A549 treated with AZD9567 at 1 μM for 4 hours (cell line): ENCODE measurements around the gene OR2T8. TPM values are rescaled to one million over a fixed set of nuclear protein-coding genes. Genes with fewer than 3 reads are reported as not detected.

Source experiments
- total RNA-seq: library from RNA; stranded (reverse); fragments of 200-300 nt; extraction: Qiagen RNA extraction; gene quantifications from 5 replicates; pipeline ENCODE4 v1.2.3, GENCODE V29; 2022; ENCODE audit not compliant: insufficient read depth

OR2T8 gene, protein sequence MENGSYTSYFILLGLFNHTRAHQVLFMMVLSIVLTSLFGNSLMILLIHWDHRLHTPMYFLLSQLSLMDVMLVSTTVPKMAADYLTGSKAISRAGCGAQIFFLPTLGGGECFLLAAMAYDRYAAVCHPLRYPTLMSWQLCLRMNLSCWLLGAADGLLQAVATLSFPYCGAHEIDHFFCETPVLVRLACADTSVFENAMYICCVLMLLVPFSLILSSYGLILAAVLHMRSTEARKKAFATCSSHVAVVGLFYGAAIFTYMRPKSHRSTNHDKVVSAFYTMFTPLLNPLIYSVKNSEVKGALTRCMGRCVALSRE
- total RNA-seq: not detected in 5 replicates

DNA sequence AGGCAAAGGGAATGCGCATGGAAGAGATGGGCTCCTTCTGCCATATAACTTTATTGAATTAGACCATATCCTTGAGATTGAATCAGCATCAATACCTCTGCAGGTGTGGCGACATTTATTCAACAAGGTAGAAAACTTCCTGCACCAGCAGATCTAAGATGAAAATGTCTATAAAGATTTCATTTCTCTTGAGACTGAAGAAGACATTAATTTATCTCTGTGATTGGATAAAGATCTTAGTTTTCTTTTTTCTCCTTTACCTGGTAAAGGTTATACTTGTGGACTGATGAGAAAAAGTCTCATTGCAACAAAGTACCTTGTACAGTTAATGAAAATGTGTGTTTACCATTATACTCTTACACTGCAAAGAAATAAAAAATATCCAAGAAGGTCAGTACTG is at the start of gene OR2T8:
Gene OR2T8, plus strand, starts transcription at position 301 of the 400 bp plus-strand sequence. CDS start 766 bp downstream, outside the sequence.

DNA sequence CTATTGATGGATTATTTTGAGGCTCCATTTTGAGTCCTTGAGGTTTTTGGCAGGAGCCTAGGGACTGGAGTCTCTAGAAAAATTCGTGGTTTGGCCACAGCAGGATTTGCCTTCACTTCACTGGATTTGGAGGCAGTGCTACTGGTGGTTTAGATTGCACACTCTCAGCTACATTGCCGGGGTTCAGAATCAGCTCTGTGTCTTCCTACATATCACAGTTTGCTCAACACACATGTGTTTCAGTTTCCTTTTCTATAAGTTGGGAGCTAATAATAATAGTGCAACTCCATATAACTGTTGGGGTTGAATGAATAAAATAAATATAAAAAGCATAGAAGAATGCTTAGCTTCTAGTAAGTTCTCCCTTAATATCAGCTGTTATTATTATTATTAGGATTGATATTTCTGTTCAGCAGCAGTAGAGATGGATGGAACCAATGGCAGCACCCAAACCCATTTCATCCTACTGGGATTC is 24.9 kb upstream of the OR2T8 start, which contains the start of gene OR2W3:
Gene OR2W3, plus strand, starts transcription at position 425 of the 475 bp plus-strand sequence. Its CDS starts 0 bp downstream, at position 425.

DNA sequence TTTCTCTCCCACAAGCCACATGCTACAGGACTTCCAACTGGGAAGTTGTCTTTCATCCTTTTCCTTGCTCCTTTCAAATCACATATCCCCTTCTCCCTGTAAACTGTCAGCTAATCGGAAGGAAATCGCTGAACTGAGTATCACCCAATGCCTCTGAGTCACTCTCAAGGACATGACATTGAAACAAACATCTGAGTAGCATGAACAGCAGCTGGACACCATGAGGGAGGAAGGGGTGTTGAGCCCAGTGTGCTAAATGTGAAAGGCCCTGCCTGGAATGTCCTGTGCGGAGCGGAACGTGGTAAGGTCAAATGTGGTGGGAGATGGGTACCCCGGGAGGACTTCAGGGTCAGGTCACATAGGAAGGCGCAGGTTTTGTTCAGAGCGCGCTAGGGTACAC is 4.8 kb downstream of the OR2T8 start, which contains the start of gene OR2AJ1:
Gene OR2AJ1, plus strand, starts transcription at position 22 of the 400 bp plus-strand sequence. CDS start 8,880 bp downstream, outside the sequence.

DNA sequence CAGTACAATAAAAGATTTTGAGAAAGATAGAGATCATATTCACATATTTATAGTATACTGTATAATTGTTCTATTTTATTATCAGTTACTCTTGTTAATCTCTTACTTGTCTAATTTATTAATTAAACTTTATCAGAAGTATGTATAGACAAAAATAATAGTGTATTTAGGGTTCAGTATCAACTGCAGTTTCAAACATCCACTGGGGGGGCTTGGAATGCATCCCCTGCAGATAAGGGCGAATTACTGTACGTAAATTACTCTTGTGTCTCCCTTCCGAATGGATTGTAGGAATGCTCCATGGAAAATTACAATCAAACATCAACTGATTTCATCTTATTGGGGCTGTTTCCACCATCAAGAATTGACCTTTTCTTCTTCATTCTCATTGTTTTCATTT is 28.5 kb downstream of the OR2T8 start, which contains the start of gene OR2L8:
Gene OR2L8, plus strand, starts transcription at position 301 of the 400 bp plus-strand sequence. Its CDS starts 0 bp downstream, at position 301.

DNA sequence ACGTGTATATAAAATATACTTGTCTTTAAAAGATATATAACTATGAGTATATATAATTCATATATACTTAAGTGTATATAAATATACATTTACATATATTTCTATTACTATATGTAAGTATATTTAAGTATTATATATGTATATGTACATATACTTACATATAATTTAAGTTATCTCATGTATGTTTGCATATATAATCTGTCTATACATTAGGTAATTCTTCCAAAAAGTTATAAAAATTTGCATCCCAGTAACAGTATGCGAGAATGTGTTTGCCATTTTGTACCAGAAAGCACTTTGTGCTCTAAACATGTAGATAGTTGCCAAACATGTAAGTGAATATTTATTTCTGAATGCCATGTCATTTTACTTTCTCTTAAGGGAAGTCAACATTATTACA is 44.9 kb downstream of the OR2T8 start, which contains the start of gene OR2AK2:
Gene OR2AK2, plus strand, starts transcription at position 301 of the 400 bp plus-strand sequence. CDS start 144 bp downstream, outside the sequence.

Other genes with a start within 250 kb of the OR2T8 start
- not detected in 5 replicates for gene OR13G1, start 240.5 kb upstream of the OR2T8 start, total RNA-seq
- not detected in 5 replicates for gene OR6F1, start 203.6 kb upstream of the OR2T8 start, total RNA-seq
- gene OR14K1, start 181.6 kb upstream of the OR2T8 start, total RNA-seq: not detected in 5 replicates
- gene OR14A2, start 172.1 kb upstream of the OR2T8 start, total RNA-seq: not detected in 5 replicates
- not detected in 5 replicates for gene OR1C1, start 159.7 kb upstream of the OR2T8 start, total RNA-seq
- not detected in 5 replicates for gene OR14A16, start 96.1 kb upstream of the OR2T8 start, total RNA-seq
- gene OR11L1, start 78.4 kb upstream of the OR2T8 start, total RNA-seq: not detected in 5 replicates
- gene TRIM58, start 63.1 kb upstream of the OR2T8 start, total RNA-seq: not detected in 5 replicates
- not detected in 5 replicates for gene OR2W3, start 24.7 kb upstream of the OR2T8 start, total RNA-seq
- gene OR2AJ1, start 4.6 kb downstream of the OR2T8 start, total RNA-seq: not detected in 5 replicates
- gene OR2L8, start 28.6 kb downstream of the OR2T8 start, total RNA-seq: not detected in 5 replicates
- not detected in 5 replicates for gene OR2AK2, start 45.0 kb downstream of the OR2T8 start, total RNA-seq
- not detected in 5 replicates for gene OR2L5, start 93.4 kb downstream of the OR2T8 start, total RNA-seq
- gene OR2L2, start 109.8 kb downstream of the OR2T8 start, total RNA-seq: not detected in 5 replicates
- gene OR2L3, start 126.6 kb downstream of the OR2T8 start, total RNA-seq: not detected in 5 replicates
- gene OR2L13, start 174.9 kb downstream of the OR2T8 start, total RNA-seq: not detected in 5 replicates
- gene OR2M5, start 224.9 kb downstream of the OR2T8 start, total RNA-seq: not detected in 5 replicates